NCI-H446 treated with DMSO at 0.1 percent for 48 hours (cell line): ENCODE measurements around the gene VIPR2.
"Not testable (repeated sequence)": the region's sequence is repeated elsewhere in the genome, so short reads cannot be mapped to it uniquely, and the experiment has no call there.

ENCODE experiments used
- DNase-seq: peaks from one replicate; lab custom pipeline; 2025; lab: John Stamatoyannopoulos, UW

VIPR2 gene

DNA sequence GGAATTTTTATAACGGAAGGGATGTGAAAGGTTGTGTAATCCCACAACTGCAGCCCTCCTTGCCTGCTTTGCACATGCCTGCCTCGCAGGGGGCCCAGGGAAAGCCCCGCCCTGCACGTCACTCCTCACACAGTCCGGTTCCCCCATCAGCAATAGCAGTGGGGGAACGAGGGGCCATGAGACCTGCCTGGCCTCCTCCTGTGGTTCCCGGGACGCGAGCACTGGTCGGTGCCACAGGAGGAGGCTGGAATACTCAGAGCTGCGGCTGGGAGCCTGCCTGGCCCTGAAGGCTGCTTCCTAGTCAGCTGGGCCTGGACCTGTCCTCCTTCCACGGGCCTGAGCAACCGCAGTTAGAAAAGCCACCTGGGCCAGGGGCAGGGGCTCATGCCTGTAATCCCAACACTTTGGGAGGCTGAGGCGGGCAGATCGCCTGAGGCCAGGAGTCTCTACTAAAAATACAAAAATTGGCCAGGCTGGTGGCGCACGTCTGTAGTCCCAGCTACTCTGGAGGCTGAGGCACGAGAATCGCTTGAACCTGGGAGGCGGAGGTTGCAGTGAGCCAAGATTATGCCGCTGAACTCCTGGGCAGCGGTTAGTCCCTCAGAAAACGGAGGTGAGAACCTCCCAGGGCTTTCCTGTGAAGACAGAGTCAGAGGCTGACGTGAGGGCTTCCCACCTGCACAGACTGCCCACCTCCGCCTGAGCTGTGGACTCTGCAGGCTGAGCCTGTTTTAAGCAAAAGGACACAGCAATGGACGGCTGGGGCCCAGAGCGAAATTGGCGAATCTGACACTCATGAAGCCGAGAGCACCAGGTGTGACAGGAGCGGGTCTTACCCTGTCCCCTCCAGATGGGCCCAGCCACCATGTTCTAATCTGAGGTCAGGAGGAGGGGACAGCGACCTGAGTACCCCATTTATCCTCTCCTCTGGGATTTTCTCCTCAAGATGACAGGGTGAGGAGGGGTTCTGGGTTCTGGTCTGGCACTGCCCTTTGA lies 52.9 kb downstream of the VIPR2 start:
- no peak for DNase-seq

DNA sequence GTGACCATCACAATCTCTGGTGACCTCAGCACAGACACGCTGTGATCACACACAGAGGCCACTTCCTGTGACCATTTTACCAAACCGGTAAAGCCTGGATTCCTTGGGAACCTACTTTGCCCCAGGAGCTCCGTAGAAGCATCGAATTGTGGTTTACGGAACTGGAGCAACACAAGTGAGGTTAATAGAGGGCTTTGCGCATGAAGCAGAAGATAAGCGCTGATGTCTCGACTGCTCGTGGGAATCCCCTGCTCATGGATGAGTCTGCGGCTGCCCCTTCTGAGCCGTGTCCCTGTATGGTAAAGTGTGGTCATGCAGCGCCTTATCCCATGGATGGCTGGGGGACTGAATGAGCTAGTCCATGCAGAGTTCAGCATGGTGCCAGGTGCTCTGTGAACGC lies 53.6 kb downstream of the VIPR2 start:
- no peak for DNase-seq

DNA sequence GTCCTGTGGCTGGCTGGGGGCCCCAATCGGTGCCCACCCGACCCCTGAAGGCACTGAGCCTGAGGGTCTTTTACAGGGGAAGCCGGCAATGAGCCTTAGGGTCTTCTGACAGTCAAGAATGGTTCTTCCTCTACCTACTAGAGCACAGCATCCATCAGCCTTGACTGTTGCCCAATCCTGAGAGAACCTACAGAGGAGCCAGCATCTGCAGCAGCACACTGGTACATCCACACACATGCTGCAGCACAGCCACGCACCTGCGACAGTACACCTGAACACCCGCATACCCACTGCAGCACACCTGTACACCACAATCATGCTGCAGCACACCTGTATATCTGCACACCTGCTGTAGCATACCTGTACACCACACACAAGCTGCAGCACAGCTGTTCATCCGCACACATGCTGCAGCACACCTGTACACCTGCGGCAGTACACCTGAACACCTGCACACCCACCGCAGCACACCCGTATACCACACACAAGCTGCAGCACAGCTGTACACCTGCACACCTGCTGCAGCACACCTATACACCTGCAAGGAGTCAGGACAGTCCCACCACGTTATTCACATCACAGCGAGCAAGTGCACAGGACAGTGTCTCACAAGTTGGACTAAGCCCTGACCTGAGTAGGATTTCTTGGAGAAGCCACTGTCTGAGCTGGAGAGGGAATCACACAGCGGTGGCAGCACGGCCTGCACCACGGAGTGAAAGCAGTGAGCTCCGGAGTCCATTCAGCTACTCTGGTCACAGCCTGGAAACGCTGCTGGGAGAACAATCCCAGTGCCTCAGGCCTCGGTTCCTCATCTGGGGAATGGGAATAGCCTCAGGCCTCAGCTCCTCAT lies 56.4 kb downstream of the VIPR2 start:
- no peak for DNase-seq

DNA sequence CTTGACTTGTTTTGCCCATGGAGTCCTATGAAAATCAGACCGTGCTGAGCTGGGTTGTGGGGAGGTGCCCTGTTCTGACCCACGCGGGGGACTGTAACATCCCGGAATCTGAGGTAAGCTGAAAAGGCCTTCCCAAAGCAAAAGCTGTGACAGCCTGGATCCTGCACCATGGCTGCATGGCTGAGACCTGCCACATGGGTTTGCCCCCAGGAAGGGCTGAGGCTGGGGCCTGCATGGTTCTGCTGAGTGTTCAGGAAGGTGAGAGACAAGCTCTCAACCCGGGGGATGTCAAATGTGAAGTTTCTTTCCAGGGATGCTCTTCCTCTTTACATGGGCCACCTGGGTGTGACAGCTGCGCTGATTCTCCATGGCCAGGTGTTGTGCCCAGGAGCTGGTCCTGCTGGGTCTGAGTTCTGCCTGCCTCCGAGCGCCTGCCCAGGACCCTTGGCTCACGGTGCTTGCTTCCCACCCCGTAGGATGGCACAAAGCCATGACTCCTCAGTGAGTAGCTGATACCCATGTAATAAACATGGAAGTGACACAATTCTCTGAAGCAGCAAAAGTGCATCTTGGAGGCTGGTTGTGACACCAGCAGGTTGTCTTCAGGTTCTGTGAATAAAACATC lies 58.3 kb downstream of the VIPR2 start:
- DNase-seq, result no peak

DNA sequence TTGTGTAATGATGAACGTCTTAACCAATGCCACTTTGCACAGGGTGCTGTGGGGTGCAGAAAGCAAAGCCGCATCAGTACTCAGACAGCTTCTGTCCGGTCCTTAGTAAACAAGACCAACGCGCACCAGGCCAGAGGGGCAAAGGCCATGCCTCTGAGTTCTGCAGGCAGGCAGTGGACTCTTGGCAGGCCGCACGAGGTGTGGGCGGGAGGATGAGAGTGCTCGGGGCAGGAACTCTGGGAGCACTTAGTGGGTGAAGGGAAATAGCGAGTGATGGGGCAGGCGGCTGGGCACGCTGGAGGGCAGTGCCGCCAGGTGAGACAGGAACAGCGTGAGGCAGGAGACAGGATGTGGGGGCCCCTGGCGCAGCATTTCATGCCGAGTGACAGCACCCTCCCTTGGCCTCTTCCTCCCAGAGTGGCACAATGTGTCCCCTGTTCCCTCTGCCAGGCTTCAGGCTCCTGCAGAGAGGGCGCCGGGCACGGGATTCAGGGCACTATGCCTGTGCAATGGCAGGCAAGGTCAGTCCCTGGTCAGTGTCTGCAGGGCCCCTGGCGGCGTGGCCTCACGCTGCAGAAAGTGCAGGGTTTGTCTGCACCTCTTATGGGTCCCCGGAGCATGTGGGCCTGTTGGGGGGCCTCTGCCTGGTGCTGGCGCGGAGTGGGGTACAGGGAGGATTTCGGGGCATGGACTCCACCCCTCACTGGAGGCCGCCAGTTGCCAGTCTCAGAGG lies 60.4 kb downstream of the VIPR2 start:
- no peak for DNase-seq

DNA sequence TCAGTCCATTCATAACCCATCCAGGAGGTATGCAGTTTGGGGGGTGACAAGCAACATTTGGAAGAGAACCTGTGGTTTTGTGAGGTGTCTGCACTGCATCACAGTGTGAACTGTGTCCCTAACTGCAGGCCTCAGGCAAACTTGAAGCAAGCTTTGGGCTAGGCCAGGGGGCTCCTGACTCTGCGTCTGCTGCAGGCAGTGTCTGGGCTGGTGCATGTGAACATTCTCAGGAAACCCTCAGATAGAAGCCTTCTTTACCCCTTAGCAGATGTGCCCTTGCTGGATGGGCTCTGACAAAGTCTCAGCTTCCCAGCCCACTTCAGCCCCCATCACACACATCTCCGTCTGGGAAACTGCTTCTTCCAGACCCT lies 61.0 kb downstream of the VIPR2 start:
- no peak for DNase-seq

DNA sequence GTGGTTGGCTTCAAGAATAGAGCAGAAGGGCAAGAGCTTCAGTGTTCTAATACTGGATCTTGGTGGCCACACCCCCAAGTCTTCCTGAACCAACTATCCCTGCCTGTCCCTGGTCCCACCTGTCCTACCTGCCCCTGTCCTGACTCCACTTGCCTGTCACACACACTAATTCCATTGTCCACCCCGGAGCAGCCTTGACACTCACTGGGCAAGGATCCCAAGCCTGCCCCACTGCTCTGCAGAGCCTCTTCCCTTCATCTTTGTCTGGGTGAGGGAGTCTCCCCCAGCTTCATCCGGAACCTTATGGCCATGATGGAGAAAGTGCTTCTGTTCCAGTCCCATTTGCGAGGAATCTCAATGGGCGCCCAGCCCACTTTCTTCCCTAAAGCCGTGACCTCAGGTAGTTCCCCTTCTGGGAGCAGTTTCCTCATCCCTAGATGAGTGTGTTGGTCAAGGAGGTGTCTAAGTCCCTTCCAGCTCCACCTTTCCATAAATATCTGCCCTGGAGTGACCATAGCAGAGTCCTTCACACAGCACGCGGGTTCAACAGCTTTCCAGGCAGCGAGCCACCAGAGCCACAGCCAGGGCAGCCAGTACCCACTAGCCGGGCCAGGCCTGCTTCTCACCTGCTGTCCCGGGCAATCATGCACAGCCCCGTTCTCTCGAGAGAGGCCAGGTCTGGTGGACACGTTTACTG lies 61.5 kb downstream of the VIPR2 start:
- no peak for DNase-seq

DNA sequence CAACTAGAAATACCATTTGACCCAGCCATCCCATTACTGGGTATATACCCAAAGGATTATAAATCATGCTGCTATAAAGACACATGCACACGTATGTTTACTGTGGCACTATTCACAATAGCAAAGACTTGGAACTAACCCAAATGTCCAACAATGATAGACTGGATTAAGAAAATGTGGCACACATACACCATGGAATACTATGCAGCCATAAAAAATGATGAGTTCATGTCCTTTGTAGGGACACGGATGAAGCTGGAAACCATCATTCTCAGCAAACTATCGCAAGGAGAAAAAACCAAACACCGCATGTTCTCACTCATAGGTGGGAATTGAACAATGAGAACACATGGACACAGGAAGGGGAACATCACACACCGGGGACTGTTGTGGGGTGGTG lies 62.6 kb downstream of the VIPR2 start:
- not testable (repeated sequence) for DNase-seq

DNA sequence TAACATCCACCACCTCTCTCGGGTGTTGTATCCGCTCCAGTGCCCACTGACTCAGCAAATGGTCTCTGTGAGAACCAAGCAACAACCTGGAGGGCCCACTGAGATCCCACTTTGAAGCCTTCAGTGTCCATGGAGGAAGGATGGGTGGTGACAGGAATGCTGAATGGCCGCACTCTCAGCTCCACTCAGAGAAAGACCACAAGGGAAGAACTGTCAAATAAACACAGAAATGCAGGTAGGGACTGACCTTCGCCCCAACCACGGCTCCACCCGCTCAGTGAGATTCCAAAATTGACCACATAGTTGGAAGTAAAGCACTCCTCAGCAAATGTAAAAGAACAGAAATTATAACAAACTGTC lies 65.8 kb downstream of the VIPR2 start:
- DNase-seq, result no peak

DNA sequence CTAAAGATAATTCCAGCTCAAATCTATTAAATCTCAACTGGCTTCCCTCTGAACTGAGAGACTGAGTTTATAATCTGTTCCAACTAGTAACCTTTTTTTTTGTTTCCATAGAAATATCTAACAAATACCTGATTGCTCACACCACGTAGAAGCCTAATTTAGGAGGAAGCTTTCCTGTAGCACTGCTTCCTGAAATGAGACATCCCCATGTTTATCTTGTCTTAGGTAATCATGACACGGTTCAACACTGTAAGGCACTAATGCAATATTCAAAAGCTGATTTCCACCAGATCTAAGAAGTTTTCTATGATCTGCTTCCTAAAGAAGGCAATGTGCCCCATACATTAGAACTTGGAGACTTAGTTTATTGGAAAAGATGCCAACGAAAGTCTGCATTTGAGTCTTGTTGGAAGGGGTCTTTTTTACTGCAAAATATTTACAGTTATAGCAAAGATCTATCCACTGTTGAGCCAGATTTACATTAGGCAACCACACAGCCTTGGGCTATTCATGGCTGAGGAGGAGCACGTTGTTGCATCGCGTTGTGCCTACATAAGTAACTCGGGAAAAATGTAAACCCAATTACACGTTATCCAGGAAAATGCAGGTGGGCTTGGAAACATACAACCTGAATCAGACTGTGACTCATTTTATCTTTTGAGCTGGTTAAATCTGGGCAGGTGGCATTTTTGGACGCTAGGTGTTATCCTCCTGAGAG lies 66.3 kb downstream of the VIPR2 start:
- DNase-seq, result no peak

DNA sequence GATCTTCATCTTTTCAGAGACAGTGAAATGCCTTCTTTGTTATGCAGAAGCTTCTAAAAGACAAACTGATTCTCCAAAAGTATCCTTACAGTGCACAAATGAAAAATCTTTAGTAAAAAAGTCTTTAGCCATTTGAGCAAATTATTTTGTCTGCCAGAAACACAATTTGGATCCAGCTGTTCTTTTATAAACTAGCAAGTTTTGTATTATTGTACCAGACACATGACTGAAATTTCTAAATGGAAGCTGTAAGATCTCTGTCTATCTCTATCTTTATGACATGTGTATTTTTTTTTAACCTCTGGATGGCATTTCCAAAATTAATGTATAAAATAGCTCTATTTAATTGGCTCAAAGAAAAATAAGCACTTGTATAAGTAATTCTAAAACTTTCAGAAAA lies 68.3 kb downstream of the VIPR2 start:
- no peak for DNase-seq

DNA sequence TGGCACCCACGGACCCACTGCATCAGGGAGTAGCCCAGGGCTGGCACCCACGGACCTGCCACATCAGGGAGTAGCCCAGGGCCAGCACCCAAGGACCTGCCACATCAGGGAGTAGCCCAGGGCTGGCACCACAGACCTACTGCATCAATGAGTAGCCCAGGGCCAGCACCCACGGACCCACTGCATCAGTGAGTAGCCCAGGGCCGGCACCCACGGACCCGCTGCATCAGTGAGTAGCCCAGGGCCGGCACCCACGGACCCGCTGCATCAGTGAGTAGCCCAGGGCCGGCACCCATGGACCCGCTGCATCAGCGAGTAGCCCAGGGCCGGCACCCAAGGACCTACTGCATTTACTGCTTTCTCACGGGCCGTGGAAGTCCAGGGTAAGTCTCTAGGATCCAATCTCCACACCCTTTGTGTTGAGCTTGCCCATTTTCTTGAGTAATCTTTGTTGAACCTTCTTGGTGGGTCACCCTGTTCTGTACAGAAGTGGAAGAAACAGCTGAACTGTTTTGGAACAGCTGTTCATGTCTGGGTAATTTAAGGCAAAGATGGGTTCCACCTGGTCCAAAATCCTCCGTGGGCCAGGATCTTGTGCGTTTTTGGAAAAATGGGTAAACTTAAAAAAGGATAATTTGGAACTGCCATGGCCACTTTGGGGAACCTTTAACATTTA lies 69.0 kb downstream of the VIPR2 start:
- no peak for DNase-seq

DNA sequence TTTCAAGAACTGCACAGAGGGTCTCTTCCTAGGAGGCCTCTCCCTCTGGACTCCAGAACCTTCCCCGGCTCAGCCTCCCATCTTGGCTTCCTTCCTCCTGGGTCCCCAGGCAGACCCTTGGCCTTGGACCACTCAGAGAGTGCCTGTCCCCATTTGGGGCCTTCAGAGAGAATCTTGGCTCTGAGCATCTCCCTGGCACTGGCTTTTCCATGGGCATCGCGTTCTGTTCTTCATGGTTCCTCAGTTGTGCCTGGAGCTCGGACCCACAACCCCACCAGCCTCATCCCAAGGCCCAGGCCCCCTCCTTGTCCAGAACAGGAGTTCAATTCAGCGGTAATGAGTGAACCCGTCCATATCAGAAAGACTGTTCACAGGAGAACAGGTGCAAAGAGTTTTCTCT lies 73.4 kb downstream of the VIPR2 start:
- DNase-seq, result no peak

DNA sequence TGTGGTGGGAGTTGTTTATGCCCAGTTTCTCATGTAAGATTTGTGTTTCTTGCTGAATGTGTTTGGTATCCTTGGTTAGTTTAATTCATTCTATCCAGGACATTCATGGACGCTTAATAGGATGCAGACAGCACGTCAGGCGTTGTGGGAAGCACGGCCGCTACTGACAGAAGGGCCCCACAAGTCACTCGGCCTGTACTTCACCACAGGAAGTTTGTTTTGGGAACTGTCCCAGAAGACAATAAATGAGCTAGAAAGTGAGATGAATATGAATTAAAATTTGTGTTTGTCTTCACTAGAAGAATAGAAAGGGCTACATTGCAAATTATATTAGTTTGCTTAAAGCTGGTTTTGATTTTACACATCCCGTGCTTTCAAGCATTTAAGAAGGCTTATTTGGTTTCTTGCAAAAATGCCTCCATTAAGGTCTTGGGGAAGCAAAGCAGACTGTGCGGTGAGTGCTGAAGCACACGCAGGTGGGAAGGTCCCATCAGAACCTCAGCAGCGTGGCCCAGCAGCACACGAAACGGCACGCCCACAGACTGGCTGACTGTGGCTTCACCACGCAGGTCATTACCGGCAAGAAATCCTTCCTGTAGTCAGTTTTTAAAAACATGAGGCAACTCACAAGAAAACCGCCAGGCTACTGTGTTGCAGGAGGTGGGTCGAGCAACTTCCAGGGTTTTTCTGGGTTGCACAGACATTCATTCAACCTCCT lies 74.1 kb downstream of the VIPR2 start:
- DNase-seq, result no peak

DNA sequence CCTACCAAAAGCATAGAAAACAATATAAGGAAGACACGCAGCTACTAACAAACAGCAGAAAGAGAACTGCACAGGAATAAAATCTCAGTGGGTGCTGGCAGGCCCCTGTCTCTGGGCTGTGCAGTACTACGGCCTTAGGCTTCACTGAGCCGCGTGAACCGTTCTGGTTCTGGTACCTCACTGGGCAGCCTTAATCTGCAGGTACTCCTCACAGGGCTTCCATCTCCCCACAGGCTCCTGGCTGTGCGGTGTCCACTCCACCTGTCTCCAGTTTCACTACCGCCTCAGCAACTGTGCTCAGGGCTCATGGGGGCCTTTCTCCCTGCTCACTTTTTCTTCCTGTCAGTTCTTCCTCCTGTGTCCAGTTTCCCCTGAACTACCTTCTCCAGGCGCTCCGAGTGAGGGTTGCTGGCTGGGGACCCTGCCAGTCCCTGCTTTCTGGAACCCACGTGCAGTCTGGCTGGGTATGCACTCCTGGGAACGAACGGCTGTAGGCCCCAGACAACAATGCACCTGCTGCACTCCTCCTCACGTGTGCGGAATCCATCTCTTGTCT lies 75.7 kb downstream of the VIPR2 start:
- no peak for DNase-seq

DNA sequence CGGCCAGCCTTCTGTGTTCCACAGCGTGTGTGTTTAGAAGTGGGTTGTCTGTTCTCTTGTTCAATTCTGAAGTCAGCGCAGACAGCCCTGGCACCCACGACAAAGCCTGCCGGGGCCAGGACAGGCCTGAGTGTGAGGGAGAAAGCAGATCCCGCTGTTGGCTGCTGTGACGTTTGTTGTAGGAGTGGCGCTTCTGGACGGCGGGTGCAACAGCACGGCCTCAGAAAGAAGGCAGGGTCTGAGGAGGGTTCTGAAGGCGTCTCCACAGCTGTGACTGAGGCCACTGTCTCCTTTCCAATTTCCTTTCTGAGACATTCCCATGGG lies 76.2 kb downstream of the VIPR2 start:
- DNase-seq, result no peak

DNA sequence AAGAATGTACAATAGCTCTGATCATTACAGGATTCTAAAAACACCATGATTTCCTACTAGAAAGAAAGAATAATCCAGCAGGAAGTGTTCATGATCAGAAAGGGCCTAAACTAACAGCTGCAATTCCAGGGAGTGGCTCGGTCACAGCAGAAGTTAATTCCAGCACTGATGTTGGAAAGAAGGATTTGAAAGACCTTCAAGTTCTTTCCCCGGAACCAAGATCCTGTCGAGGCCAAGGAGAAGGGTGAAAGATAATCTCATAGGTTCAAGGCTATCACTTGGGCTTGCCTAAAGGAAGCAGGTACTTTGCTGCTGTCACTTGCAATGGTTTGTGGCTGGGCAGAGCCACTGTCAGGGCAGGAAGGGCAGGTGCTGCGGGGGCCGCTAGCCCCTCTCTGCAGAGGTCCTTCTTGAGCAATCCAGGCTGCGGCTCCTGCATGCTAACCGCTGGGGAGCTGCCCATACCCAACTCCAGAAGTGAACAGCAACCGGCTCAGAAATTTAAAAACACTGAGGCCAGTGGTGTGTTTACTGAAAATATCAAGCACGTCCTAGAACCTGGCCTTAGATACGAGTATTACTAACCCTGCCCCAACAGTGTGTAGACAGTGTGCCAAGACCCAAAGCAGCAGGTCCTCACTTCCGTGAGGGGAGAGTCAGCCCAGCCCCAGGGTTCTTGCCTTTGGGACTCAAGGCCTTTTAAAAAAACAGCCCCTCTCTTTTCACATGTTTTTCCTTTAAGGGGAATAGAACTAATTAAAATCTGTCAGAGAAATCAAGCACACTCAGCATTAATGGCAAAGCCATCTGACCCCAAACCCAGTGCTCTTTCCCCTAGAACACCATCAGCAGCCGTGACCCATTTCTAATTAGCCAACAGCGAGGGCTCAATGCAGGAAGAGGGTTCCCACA lies 76.8 kb downstream of the VIPR2 start:
- DNase-seq, result no peak
